Stomach smooth muscle (tissue), 2 donors: ENCODE results near the gene UBL5.

Source experiments
- H3K27ac ChIP-seq: one replicate; pipeline ENCODE4 v1.7.0; 2013; ENCODE audit warnings: mild to moderate bottlenecking, low read length, inconsistent platforms
- H3K27me3 ChIP-seq, 2 donors: one replicate each; pipeline ENCODE4 v1.7.0; 2013; ENCODE audit warnings: low read length in 2 of 2; ENCODE audit not compliant: insufficient read depth in 2 of 2, control insufficient read depth in 1 of 2
- H3K36me3 ChIP-seq, 2 donors: one replicate each; pipeline ENCODE4 v1.7.0; 2013; ENCODE audit warnings: low read length in 2 of 2; ENCODE audit not compliant: control insufficient read depth in 2 of 2, insufficient read depth in 2 of 2
- H3K4me1 ChIP-seq: one replicate; pipeline ENCODE4 v1.7.0; 2013; ENCODE audit warnings: low read length; ENCODE audit not compliant: control insufficient read depth, insufficient read depth
- H3K4me3 ChIP-seq, 2 donors: one replicate each; pipeline ENCODE4 v1.7.0; 2013; ENCODE audit warnings: low read length in 2 of 2
- H3K9ac ChIP-seq, 2 donors: one replicate each; pipeline ENCODE4 v1.7.0; 2013; ENCODE audit warnings: low read length in 2 of 2, mild to moderate bottlenecking in 1 of 2
- H3K9me3 ChIP-seq, 2 donors: one replicate each; pipeline ENCODE4 v1.7.0; 2013; ENCODE audit warnings: low read length in 2 of 2; ENCODE audit not compliant: control insufficient read depth in 2 of 2
- donor health status: healthy.
- donor health status: Pancreatic carcinoma.

UBL5 gene

DNA sequence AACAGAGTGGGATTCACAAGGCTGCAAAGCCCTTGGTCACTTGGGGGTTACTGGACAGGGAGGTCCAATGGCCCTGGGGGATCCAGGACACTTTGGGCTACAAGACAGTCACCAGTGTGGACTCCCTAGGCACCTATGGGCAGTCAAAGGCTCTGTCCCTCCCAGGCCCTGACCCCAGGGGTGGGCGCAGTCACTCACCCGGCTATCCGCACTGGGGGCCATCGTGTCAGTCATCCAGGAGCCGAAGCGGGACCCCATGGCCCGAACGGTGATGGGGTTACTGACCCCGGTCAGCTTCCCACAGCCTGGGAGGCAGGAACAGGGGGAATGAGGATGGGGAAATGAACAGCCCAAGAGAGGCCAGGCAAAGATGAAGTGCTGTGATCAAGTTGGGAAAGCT is 28.9 kb downstream of the UBL5 start:
- no peaks in the 10 kb centered on the region for H3K4me1 ChIP-seq
- H3K27ac ChIP-seq: no peak overlapping the region
- no peaks in the 10 kb centered on the region for H3K27me3 ChIP-seq
- no peak overlapping the region for H3K9ac ChIP-seq
- no peaks in the 10 kb centered on the region for H3K36me3 ChIP-seq
- no peaks in the 10 kb centered on the region for H3K9me3 ChIP-seq
- no peak overlapping the region for H3K4me3 ChIP-seq

DNA sequence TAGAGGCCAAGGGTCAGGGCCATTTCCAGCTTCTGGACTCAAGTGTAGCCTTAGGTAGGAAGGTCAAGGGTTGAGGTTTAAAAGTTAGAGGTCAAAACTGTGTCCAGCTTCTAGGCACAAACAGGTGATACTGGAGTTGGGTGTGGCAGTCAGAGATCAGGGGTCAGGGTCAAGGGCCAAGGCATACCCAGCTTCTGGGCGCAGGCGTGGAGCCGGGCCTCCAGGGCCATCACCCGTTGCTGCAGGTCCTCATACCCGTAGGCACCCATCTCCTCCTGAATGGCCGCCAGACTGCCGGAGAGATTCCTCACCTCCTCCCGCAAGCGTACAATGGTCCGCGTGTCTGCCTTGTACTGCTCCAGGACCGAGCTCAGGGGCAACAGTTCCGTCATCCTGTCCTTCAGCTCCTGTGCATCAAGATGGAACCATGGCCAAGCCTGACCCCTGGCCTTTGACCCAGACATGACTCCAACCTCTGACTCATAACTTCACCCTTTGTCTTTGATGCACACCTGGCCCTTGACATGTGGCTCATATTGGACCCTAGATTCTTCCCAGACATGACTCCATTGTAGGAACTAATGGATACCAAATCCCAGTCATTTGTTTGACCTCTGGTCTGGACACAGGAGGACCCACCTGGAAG is 29.5 kb downstream of the UBL5 start:
- H3K27ac ChIP-seq: no peak overlapping the region
- no peaks in the 10 kb centered on the region for H3K36me3 ChIP-seq
- H3K4me3 ChIP-seq: no peak overlapping the region

DNA sequence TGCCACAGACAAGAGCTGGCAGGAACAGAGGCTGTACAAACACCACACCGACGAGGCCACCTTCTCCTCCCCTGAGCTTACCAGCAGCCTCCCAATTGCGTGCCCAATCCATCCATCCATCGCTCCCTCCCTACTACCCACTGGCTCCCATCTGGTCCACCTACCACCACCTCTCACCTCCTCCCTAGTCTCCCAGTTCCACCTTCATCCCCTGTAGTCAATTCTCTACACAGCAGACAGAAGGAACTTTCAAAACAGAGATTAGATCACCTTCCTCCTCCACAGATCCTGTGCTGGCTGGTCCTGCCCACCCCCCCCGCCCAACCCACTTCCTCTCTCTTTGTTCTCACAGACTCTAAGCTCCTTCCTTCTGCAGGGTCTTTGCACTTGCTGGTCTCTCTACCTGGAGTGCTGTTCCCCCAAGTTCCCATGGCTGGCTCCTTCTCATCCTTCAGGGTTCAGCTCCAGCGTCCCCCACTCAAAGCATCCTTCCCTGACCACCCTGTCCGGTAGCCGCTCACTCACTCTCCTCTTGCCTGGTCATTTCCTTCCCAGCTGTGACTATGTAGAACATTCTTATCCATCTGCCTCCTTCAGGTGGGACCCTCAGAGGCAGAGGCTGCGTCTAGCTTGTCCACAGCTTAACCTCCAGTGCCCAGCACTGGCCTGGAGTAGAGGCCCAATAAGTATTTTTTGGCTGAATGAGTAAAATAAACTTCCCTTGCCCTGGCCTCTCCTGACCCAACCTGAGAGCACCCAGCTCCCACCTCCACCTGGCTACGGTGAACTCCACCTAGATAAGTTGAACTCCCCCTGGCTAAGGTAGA is 30.4 kb downstream of the UBL5 start:
- Histone ChIP-seq H3K4me3 (no peak overlapping the region), H3K27ac (no peak overlapping the region), H3K27me3 (no peaks in the 10 kb centered on the region), H3K4me1 (no peaks in the 10 kb centered on the region), H3K9ac (no peak overlapping the region), H3K9me3 (no peaks in the 10 kb centered on the region), H3K36me3 (no peaks in the 10 kb centered on the region)

More for the DNA sequence above, 29.5 kb downstream of the UBL5 start:
- no peak overlapping the region for H3K9ac ChIP-seq
- H3K27me3 ChIP-seq: no peaks in the 10 kb centered on the region
- H3K9me3 ChIP-seq: no peaks in the 10 kb centered on the region
- H3K4me1 ChIP-seq: no peaks in the 10 kb centered on the region

DNA sequence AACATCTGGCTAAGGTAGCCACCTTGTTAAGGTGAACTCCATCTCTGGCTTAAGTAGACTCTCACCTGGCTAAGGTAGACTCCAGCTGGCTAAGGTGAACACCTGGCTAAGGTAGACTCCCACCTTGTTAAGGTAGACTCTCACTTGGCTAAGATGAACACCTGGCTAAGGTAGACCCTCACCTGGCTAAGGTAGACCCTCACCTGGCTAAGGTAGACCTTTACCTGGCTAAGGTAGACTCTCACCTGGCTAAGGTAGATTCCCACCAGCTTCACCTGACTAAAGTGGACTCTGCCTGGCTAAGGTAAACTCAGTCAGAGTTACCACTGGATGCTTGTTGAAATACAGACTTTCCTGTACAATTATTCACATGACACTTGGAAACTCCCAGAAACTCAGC is 31.0 kb downstream of the UBL5 start:
- no peak overlapping the region for H3K9ac ChIP-seq
- no peaks in the 10 kb centered on the region for H3K4me1 ChIP-seq
- no peak overlapping the region for H3K27ac ChIP-seq
- H3K4me3 ChIP-seq: no peak overlapping the region
- no peaks in the 10 kb centered on the region for H3K9me3 ChIP-seq
- no peaks in the 10 kb centered on the region for H3K36me3 ChIP-seq
- no peaks in the 10 kb centered on the region for H3K27me3 ChIP-seq

DNA sequence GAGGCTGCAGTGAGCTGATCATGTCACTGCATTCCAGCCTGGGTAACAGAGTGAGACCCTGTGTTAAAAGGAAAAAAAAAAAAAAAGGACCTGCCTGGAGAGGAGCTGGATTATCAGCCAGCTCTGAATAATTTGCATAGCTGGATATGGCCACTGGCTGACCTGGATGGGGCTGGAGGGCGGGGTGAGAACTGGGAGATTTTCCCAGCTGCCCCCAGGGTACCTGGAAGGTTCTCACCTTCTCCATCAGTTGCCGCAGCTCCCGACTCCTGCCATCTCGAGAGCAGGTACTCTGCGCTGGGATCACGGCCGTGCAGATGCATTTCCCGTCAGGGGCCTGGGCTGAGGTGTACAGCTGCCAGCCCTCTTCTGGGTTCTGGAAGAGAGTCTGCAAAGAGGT is 32.7 kb downstream of the UBL5 start:
- Histone ChIP-seq H3K9ac (no peak overlapping the region), H3K9me3 (no peaks in the 10 kb centered on the region), H3K27me3 (no peaks in the 10 kb centered on the region), H3K27ac (no peak overlapping the region), H3K36me3 (no peaks in the 10 kb centered on the region), H3K4me1 (no peaks in the 10 kb centered on the region), H3K4me3 (no peak overlapping the region)

DNA sequence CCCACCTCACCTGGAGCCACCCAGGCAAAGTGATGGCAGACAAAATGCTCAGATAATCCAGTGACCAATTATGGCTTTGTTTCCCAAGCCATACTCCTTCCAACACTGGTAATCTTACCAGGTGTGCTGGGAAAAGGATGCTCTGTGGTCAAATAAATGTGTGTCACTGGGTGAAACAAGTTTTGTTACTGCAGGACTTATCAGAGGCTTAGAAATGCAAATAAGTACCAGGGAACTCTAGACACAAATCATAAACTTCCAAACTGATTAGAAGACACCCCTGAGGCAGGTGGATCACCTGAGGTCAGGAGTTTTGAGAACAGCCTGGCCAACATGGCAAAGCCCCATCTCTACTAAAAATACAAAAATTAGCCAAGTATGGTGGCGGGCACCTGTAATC is 33.8 kb downstream of the UBL5 start:
- H3K9me3 ChIP-seq: no peaks in the 10 kb centered on the region
- H3K4me3 ChIP-seq: no peak overlapping the region
- H3K4me1 ChIP-seq: no peaks in the 10 kb centered on the region
- no peak overlapping the region for H3K9ac ChIP-seq
- H3K27ac ChIP-seq: no peak overlapping the region
- H3K36me3 ChIP-seq: no peaks in the 10 kb centered on the region
- H3K27me3 ChIP-seq: no peaks in the 10 kb centered on the region

DNA sequence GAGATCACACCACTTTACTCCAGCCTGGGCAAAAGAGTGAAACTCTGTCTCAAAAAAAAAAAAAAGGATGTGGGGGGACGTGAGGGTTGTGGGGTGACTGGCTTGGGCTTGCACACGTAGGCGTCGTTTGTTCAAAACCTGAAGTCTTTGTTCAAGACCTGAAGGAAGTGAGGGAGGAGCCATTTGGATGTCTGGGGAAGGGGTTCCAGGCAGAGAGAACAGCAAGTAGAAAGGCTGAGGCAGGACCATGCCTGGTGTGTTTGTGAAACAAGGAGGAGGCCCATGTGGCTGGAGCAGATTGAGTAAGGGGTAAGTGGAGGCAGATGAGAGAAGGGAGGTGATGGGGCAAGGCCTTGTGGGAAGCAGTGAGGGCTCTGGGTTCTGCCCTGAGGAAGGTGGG is 35.2 kb downstream of the UBL5 start:
- no peak overlapping the region for H3K27ac ChIP-seq
- no peaks in the 10 kb centered on the region for H3K27me3 ChIP-seq
- H3K9me3 ChIP-seq: no peaks in the 10 kb centered on the region
- no peak overlapping the region for H3K4me3 ChIP-seq
- no peaks in the 10 kb centered on the region for H3K36me3 ChIP-seq
- H3K4me1 ChIP-seq: no peaks in the 10 kb centered on the region
- H3K9ac ChIP-seq: no peak overlapping the region

DNA sequence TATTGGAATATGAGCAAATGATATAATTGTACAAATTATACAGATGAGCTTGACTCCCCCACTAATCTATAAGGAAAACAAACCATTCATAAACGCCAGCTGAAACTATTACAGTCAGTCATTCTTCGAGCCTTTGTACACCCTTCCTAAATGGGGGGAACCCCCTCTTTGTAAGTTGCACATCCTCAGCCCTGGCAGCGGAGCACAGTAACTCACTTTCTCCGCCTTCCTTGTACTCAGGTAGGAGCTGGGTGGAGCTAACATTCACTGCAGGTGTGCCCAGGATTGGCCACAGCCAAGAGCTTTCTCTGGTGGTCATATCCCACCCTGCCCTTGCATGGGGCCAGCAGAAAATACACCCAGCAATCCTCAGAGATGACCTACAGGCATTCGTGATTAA is 36.0 kb downstream of the UBL5 start:
- Histone ChIP-seq H3K27me3 (no peaks in the 10 kb centered on the region), H3K27ac (no peak overlapping the region), H3K36me3 (no peaks in the 10 kb centered on the region), H3K9ac (no peak overlapping the region), H3K9me3 (no peaks in the 10 kb centered on the region), H3K4me3 (no peak overlapping the region), H3K4me1 (no peaks in the 10 kb centered on the region)

DNA sequence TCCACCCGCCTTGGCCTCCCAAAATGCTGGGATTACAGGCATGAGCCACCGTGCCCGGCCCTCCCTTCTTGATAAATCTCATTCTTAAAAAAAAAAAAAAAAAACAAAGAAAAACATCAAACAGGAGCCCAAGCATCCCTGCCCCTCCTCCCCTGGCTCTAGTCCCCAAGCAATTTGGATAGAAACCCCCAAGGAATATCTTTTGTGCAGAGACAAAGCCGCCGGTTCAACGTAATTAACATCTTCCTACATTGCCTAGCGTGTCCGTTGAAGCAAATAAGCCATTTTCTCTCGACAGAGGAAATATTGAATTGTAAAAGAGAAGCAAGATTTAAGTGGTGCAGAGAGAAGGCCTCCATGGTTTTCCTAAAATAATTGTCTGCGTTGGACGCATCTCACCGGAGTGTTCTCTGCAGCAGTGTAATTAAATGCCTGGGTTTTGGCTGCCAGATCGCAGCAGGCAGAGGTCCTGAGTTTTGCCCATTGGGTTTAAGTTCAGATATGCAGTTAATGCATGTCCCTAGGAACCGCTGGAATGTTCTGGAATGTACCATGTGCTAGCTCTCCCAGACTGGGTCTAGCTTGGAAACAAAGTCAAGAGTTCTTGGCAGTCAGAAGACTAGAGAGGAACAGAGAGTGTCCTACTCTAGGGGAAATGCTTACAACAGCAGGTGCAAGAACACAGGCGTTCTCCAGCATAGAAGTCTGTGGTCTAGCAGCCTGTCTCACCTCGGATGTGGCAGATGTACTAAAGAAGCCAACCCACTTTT is 38.2 kb downstream of the UBL5 start:
- no peak overlapping the region for H3K4me3 ChIP-seq
- H3K9ac ChIP-seq: no peak overlapping the region
- H3K27ac ChIP-seq: no peak overlapping the region
- no peaks in the 10 kb centered on the region for H3K27me3 ChIP-seq
- no peaks in the 10 kb centered on the region for H3K9me3 ChIP-seq
- H3K36me3 ChIP-seq: no peaks in the 10 kb centered on the region
- no peaks in the 10 kb centered on the region for H3K4me1 ChIP-seq

DNA sequence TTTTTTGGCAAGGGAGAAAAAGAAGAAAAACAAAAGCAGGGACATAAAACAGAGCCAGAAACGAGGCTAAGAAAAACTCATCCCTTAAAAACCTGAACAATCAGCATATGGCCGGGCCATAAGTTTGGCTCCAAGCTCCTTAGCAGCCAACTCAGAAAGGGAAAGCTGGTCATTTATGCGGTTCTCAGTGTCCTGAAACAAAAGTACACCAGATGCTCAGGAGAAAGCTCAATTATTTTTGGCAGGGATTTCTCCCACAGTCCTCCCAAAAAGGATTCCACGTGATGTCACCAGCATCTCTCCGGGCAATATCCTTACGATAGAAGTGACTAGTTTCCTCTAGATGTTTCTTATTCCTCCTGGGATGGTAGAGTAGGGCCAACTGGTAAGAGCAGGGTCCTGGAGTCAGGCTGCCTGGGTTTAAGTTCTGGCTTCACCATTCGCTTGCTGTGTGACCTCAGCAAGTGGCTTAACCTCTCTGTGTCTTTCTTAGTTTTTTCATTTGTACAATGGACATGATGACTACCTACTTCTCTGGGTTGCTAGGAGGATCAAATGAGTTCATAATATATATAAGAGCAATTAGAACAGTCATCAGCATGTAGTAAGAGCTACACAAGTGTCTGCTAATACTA is 41.4 kb downstream of the UBL5 start:
- no peak overlapping the region for H3K4me3 ChIP-seq
- H3K27me3 ChIP-seq: no peaks in the 10 kb centered on the region
- no peaks in the 10 kb centered on the region for H3K36me3 ChIP-seq
- no peaks in the 10 kb centered on the region for H3K4me1 ChIP-seq
- H3K9me3 ChIP-seq: no peaks in the 10 kb centered on the region
- no peak overlapping the region for H3K9ac ChIP-seq
- no peak overlapping the region for H3K27ac ChIP-seq
